ENCODE data around the gene AADACL3.

GRCh38 chr1:12666141-12666735 lies 49.7 kb upstream of the AADACL3 start:
- TF ChIP-seq CTCF (IDR thresholded peaks at IDR 0.05; ENCODE audit: poor library complexity) (no peak), EZH2 (IDR thresholded peaks at IDR 0.05; ENCODE audit: borderline replicate concordance) (no peak)

Data from hepatocyte (in vitro differentiated cells).